B cell (primary cell): ENCODE results near the gene LRCH3. TPM values are rescaled to one million over a fixed set of nuclear protein-coding genes. Genes with fewer than 3 reads are reported as not detected.

Source experiments
- ATAC-seq: fragments of 200-7000 bp; cut with Tn5 transposase; one replicate; pipeline ENCODE4 v1.10.0; 2021; ENCODE audit warnings: low read depth, mild to moderate bottlenecking, moderate number of reproducible peaks, moderate library complexity
- CTCF ChIA-PET: fragments of 350-600 bp; sonication (Branson Sonifier 250); formaldehyde crosslinking; loops from one replicate; lab custom pipeline; 2021; ENCODE audit warnings: antibody characterized with exemption, inconsistent platforms; lab: Charles Lee
- POLR2A ChIA-PET: fragments of 350-600 bp; sonication (Branson Sonifier 250); formaldehyde crosslinking; loops from one replicate; lab custom pipeline; 2021; ENCODE audit warnings: antibody characterized with exemption; lab: Charles Lee
- DNase-seq: peaks from one replicate; pipeline ENCODE4 v3.0.0; 2013
- H2AFZ ChIP-seq: 2 replicates; pipeline ENCODE4 v1.6.1; 2012; ENCODE audit warnings: mild to moderate bottlenecking, low read depth, low read length; ENCODE audit not compliant: insufficient read depth, poor library complexity, severe bottlenecking
- H3K27ac ChIP-seq, 2 donors: 1 replicate in 1 of 2; 2 replicates in 1 of 2; pipeline ENCODE4 v1.5.1; 2012 to 2013; ENCODE audit warnings: low read length in 2 of 2, mild to moderate bottlenecking in 2 of 2, moderate library complexity in 1 of 2
- H3K27me3 ChIP-seq, 4 experiments: fragments of 200-600 bp in 1 of 4; sonication (generic) in 1 of 4; replicated peaks in 1 of 4; 1 replicate in 2 of 4; 2 replicates in 2 of 4; pipeline versions ENCODE4 v1.6.1 to v1.7.0; 2013 to 2016; ENCODE audit warnings: low read length in 3 of 4, mild to moderate bottlenecking in 2 of 4, mixed read lengths in 1 of 4, moderate library complexity in 1 of 4; ENCODE audit not compliant: insufficient read depth in 4 of 4, control insufficient read depth in 3 of 4; ENCODE audit errors: control extremely low read depth in 1 of 4
- H3K36me3 ChIP-seq, 2 experiments: replicated peaks in 1 of 2; 1 replicate in 1 of 2; 2 replicates in 1 of 2; pipeline versions ENCODE4 v1.6.1 to v1.7.1; 2013; ENCODE audit warnings: low read length in 1 of 2; ENCODE audit not compliant: insufficient read depth in 2 of 2, control insufficient read depth in 1 of 2; ENCODE audit errors: control extremely low read depth in 1 of 2, extremely low read depth in 1 of 2
- H3K4me1 ChIP-seq, 2 donors: fragments of 200-600 bp in 1 of 2; sonication (generic) in 1 of 2; 1 replicate in 1 of 2; 2 replicates in 1 of 2; pipeline versions ENCODE4 v1.5.1 to v1.6.1; 2013 to 2017; ENCODE audit warnings: low read length in 2 of 2; ENCODE audit not compliant: control insufficient read depth in 2 of 2, insufficient read depth in 2 of 2
- H3K4me2 ChIP-seq: replicated peaks from 2 replicates; pipeline ENCODE3; 2012; ENCODE audit warnings: mild to moderate bottlenecking, low read depth, low read length; ENCODE audit not compliant: poor library complexity, severe bottlenecking
- H3K4me3 ChIP-seq, 5 experiments: fragments of 200-600 bp in 1 of 5; sonication (generic) in 1 of 5; 1 replicate in 3 of 5; 2 replicates in 2 of 5; pipeline versions ENCODE4 v1.5.1 to v1.7.0; 2011 to 2016; ENCODE audit warnings: low read length in 4 of 5, mild to moderate bottlenecking in 4 of 5, low read depth in 2 of 5, control low read depth in 1 of 5, moderate library complexity in 1 of 5; ENCODE audit not compliant: insufficient read depth in 1 of 5; ENCODE audit errors: control extremely low read depth in 1 of 5, extremely low read depth in 1 of 5
- H3K79me2 ChIP-seq: fragments of 200-600 bp; sonication (generic); one replicate; pipeline ENCODE4 v1.6.0; 2016; ENCODE audit warnings: low read length; ENCODE audit not compliant: control insufficient read depth, insufficient read depth
- H3K9ac ChIP-seq: fragments of 200-600 bp; sonication (generic); 2 replicates; pipeline ENCODE4 v1.6.1; 2017; ENCODE audit warnings: mild to moderate bottlenecking, low read length, moderate library complexity
- H3K9me3 ChIP-seq, 3 donors: one replicate each; pipeline versions ENCODE4 v1.6.1 to v1.7.1; 2013; ENCODE audit warnings: low read length in 2 of 3; ENCODE audit not compliant: control insufficient read depth in 2 of 3, insufficient read depth in 1 of 3; ENCODE audit errors: control extremely low read depth in 1 of 3
- H4K20me1 ChIP-seq: 2 replicates; pipeline ENCODE4 v1.6.0; 2012; ENCODE audit warnings: mild to moderate bottlenecking, low read length; ENCODE audit not compliant: insufficient read depth, control insufficient read depth, poor library complexity, severe bottlenecking
- H3K27ac Mint-ChIP-seq: one replicate; pipeline ENCODE4 v1.8.0; 2021; ENCODE audit warnings: mixed read lengths
- H3K27me3 Mint-ChIP-seq: one replicate; pipeline ENCODE4 v1.8.0; 2021; ENCODE audit warnings: mixed read lengths
- H3K4me1 Mint-ChIP-seq: one replicate; pipeline ENCODE4 v1.8.0; 2021; ENCODE audit warnings: mixed read lengths
- H3K4me3 Mint-ChIP-seq: one replicate; pipeline ENCODE4 v1.8.0; 2021; ENCODE audit warnings: mixed read lengths
- H3K9me3 Mint-ChIP-seq: one replicate; pipeline ENCODE4 v1.8.0; 2022; ENCODE audit warnings: mixed read lengths; ENCODE audit not compliant: insufficient read depth
- CTCF ChIP-seq: fragments of 200-600 bp; IDR thresholded peaks from one replicate; pipeline ENCODE4 v1.8.0; 2022; ENCODE audit warnings: antibody characterized with exemption, mild to moderate bottlenecking
- EZH2 ChIP-seq: IDR thresholded peaks from 2 replicates; pipeline ENCODE4 v1.6.1; 2012; ENCODE audit warnings: borderline replicate concordance, low read depth, mild to moderate bottlenecking, moderate library complexity, low read length; ENCODE audit not compliant: insufficient read depth, poor library complexity, severe bottlenecking
- WGBS: methylation state at CpG from one replicate; pipeline ENCODE4 v1.1.5; 2013; ENCODE audit warnings: missing lambda C conversion rate; ENCODE audit not compliant: insufficient coverage; 5-methylcytosine and 5-hydroxymethylcytosine counted together
- intact Hi-C: fragments of 100-400 bp; cut with micrococcal nuclease; formaldehyde crosslinking; loops from one replicate; pipeline ENCODE4 v1.10.0; 2022
- polyA plus RNA-seq: library from polyadenylated mRNA; depleted of rRNA; stranded (reverse); fragments of >200 nt; gene quantifications from 2 replicates; pipeline ENCODE4 v1.2.3, GENCODE V29; 2012
- total RNA-seq, 2 donors: library from RNA; stranded (reverse); fragments of 120-200 nt in 1 of 2; gene quantifications; 1 replicate in 1 of 2; 2 replicates in 1 of 2; pipeline versions ENCODE4 v1.2.3 to v1.2.4, GENCODE V29; 2013 to 2022

LRCH3 gene
- total and polyA plus RNA-seq, 2 donors (not counting 1 experiment from before 2014, with no cell fraction given): 30.1 to 136 TPM

GRCh38 chr3:197874653-197875052, 83.6 kb downstream of the LRCH3 start:
- Histone ChIP-seq H3K4me3 (no peak overlapping the region), H4K20me1 (no peaks in the 10 kb centered on the region), H2AFZ (no peak overlapping the region), H3K4me1 (no peaks in the 10 kb centered on the region), H3K36me3 (peaks cover 6 to 59% of the 10 kb centered on the region in 2 experiments), H3K27ac (no peak overlapping the region), H3K9ac (no peak overlapping the region), H3K79me2 (no peaks in the 10 kb centered on the region), H3K4me2 (no peak overlapping the region), H3K27me3 (no peaks in the 10 kb centered on the region), H3K9me3 (no peaks in the 10 kb centered on the region)
- no peak overlapping the region for H3K27ac Mint-ChIP-seq
- ChIA-PET CTCF (no interaction called here), POLR2A (no interaction called here)
- no peak for ATAC-seq
- intact Hi-C loops: no loop called here
- no peaks in the 10 kb centered on the region for H3K4me1 Mint-ChIP-seq
- DNase-seq: no peak
- H3K27me3 Mint-ChIP-seq: no peaks in the 10 kb centered on the region
- no peak for TF ChIP-seq EZH2
- TF ChIP-seq CTCF: no peak
- H3K4me3 Mint-ChIP-seq: no peak overlapping the region
- H3K9me3 Mint-ChIP-seq: no peaks in the 10 kb centered on the region
- 88% methylated on average over 2 of the region's 6 CpGs for WGBS

GRCh38 chr3:197877902-197878301, 86.8 kb downstream of the LRCH3 start:
- Histone ChIP-seq H4K20me1 (no peaks in the 10 kb centered on the region), H3K4me2 (no peak overlapping the region), H3K4me1 (no peaks in the 10 kb centered on the region), H2AFZ (no peak overlapping the region), H3K4me3 (no peak overlapping the region), H3K27ac (no peak overlapping the region), H3K27me3 (no peaks in the 10 kb centered on the region), H3K9me3 (no peaks in the 10 kb centered on the region), H3K79me2 (no peaks in the 10 kb centered on the region), H3K9ac (no peak overlapping the region), H3K36me3 (peaks cover 5 to 40% of the 10 kb centered on the region in 2 experiments)
- WGBS: no CpG with 5 or more reads among the region's 4 CpGs
- H3K27me3 Mint-ChIP-seq: no peaks in the 10 kb centered on the region
- DNase-seq: no peak
- peaks cover 6% of the 10 kb centered on the region for H3K4me1 Mint-ChIP-seq
- ATAC-seq: no peak
- CTCF ChIA-PET: no interaction called here
- H3K4me3 Mint-ChIP-seq: no peak overlapping the region
- intact Hi-C loops: no loop called here
- no peak for TF ChIP-seq CTCF
- no peak for TF ChIP-seq EZH2
- H3K27ac Mint-ChIP-seq: no peak overlapping the region
- POLR2A ChIA-PET: no interaction called here
- no peaks in the 10 kb centered on the region for H3K9me3 Mint-ChIP-seq
